Measurements from ENCODE around the gene GRIN2C.

DNA sequence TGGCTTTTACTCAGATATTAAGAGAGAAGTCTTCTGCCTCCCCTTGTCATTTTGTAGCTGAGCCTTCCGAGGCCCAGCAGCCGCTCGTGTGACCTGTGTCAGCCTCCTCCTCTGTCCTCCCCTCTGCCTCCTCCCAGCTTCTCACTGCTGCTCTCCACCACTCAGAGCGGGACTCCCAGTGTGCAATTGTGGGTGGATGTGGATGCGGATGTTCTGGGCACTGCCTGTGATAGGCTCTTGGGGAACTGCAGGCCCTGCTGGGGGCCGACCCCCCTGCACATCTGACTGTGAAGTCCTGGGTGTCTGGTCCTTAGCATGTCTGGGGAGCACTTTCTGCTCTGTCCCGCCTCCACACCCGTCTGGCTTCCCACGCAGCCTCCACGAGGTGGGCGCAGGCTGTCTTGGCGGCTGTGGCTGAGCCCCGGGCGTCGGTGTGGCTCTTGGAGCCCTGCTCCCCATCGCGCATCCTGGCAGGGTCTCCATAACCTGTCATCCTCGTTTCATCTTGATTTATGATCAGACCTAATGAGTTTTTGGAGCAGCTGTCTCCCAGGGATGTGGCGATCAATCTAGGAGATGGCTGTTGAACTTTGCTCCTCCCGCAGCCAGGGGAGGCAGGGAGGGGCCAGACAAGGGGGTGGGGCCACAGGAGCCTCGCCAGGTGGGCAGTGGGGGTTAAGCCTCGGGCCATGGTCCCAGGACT lies 28.1 kb downstream of the GRIN2C start:
- TF ChIP-seq, protein P1, sequence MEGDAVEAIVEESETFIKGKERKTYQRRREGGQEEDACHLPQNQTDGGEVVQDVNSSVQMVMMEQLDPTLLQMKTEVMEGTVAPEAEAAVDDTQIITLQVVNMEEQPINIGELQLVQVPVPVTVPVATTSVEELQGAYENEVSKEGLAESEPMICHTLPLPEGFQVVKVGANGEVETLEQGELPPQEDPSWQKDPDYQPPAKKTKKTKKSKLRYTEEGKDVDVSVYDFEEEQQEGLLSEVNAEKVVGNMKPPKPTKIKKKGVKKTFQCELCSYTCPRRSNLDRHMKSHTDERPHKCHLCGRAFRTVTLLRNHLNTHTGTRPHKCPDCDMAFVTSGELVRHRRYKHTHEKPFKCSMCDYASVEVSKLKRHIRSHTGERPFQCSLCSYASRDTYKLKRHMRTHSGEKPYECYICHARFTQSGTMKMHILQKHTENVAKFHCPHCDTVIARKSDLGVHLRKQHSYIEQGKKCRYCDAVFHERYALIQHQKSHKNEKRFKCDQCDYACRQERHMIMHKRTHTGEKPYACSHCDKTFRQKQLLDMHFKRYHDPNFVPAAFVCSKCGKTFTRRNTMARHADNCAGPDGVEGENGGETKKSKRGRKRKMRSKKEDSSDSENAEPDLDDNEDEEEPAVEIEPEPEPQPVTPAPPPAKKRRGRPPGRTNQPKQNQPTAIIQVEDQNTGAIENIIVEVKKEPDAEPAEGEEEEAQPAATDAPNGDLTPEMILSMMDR (IDR thresholded peaks at IDR 0.05): no peak
- no peak for TF ChIP-seq POLR2A (IDR thresholded peaks at IDR 0.05)
